HAP-1 (cell line): ENCODE results near the gene CAND1.

Experiments used
- DNase-seq, 2 experiments: peaks; one replicate each; pipeline ENCODE4 v3.0.0-alpha.2; 2016 to 2020; ENCODE audit warnings: low spot score in 2 of 2
- H3K27me3 ChIP-seq: fragments of 250-450 bp; sonication (Bioruptor Pico); 2 replicates; pipeline ENCODE4 v1.5.1; 2020; ENCODE audit warnings: low read depth, mild to moderate bottlenecking, moderate library complexity
- H3K36me3 ChIP-seq: fragments of 250-450 bp; sonication (Bioruptor Pico); replicated peaks from 2 replicates; pipeline ENCODE4 v1.5.1; 2020; ENCODE audit warnings: mild to moderate bottlenecking
- H3K4me1 ChIP-seq: fragments of 250-450 bp; sonication (Bioruptor Pico); 2 replicates; pipeline ENCODE4 v1.5.1; 2020; ENCODE audit warnings: mild to moderate bottlenecking
- H3K4me3 ChIP-seq: fragments of 250-450 bp; sonication (Bioruptor Pico); 2 replicates; pipeline ENCODE4 v1.5.1; 2020; ENCODE audit warnings: mild to moderate bottlenecking, moderate library complexity
- H3K9me3 ChIP-seq: fragments of 250-450 bp; sonication (Bioruptor Pico); 2 replicates; pipeline ENCODE4 v1.5.1; 2020; ENCODE audit warnings: mild to moderate bottlenecking, moderate library complexity
- in situ Hi-C: fragments of 300-500 bp; cut with MboI; formaldehyde crosslinking; loops from 3 replicates; pipeline ENCODE4 v1.14.3; 2020; ENCODE audit warnings: low sequenced_read_pairs, inconsistent platforms, mixed read lengths

CAND1 gene

GRCh38 chr12:67269633-67270573, 745 bp downstream of the CAND1 start:
- peak overlapping the region; percentile 83 for H3K4me3 ChIP-seq
- in situ Hi-C loops: no loop called here

DNA sequence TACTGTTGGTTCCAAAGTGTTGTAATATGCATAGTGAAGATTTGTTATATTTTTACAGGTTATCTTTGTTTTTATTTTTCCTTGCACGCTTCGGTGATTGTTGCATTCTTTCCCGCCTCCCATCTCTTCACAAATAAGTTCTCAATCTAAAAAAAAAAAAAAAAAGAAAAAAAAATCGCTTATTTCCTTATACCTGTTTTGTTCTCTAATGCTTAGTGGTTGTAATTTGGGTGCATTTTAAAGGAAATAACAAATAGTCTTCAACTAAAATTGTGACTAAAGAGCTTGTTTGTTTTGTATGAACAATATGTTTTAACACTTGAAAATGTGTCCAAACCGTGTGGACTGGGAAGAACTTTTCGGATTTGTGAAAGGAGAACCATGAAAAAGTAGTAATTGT, 1.5 kb downstream of the CAND1 start:
- Histone ChIP-seq H3K4me1 (peaks cover 15% of the 10 kb centered on the region), H3K4me3 (peak overlapping the region; percentile 83), H3K36me3 (peaks cover 9% of the 10 kb centered on the region; the same call in 1 of the 2 replicates), H3K27me3 (no peaks in the 10 kb centered on the region), H3K9me3 (no peaks in the 10 kb centered on the region)
- in situ Hi-C loops: no loop called here
- DNase-seq: no peak

More at GRCh38 chr12:67269633-67270573, 745 bp downstream of the CAND1 start:
- Histone ChIP-seq H3K27me3 (no peaks in the 10 kb centered on the region), H3K36me3 (peaks cover 9% of the 10 kb centered on the region; the same call in 1 of the 2 replicates), H3K4me1 (peaks cover 15% of the 10 kb centered on the region), H3K9me3 (no peaks in the 10 kb centered on the region)
- peak; percentile 42 to 60 for DNase-seq

GRCh38 chr12:67271976-67272375, 2.8 kb downstream of the CAND1 start:
- no peaks in the 10 kb centered on the region for H3K27me3 ChIP-seq
- H3K9me3 ChIP-seq: no peaks in the 10 kb centered on the region
- no peak overlapping the region; the same call in 1 of the 2 replicates for H3K4me3 ChIP-seq
- no peak for DNase-seq
- in situ Hi-C loops: no loop called here
- peaks cover 10% of the 10 kb centered on the region; the same call in 1 of the 2 replicates for H3K36me3 ChIP-seq
- H3K4me1 ChIP-seq: peaks cover 20% of the 10 kb centered on the region

DNA sequence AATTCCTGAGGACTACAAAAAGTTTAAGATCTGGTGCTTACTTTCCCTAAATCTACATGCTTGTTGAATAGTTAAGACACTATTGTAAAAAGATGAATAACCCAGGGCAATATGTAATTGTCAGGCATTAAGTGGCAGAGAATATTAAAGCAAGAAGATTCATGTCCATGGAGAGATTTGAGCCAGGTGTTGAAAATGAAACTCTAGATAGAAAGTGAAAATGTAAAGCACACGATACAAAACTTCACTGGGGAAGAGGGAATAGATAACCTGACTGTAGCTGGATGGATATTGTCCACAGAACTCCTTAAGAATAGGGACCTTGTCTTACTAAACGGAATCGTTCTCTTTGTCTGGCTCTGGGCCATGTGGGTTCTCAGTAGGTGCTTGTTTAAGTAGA, 5.0 kb downstream of the CAND1 start:
- Histone ChIP-seq H3K4me1 (peaks cover 14% of the 10 kb centered on the region), H3K4me3 (no peak overlapping the region), H3K27me3 (no peaks in the 10 kb centered on the region), H3K36me3 (peaks cover 14% of the 10 kb centered on the region; the same call in 1 of the 2 replicates), H3K9me3 (no peaks in the 10 kb centered on the region)
- in situ Hi-C loops: no loop called here
- no peak for DNase-seq

DNA sequence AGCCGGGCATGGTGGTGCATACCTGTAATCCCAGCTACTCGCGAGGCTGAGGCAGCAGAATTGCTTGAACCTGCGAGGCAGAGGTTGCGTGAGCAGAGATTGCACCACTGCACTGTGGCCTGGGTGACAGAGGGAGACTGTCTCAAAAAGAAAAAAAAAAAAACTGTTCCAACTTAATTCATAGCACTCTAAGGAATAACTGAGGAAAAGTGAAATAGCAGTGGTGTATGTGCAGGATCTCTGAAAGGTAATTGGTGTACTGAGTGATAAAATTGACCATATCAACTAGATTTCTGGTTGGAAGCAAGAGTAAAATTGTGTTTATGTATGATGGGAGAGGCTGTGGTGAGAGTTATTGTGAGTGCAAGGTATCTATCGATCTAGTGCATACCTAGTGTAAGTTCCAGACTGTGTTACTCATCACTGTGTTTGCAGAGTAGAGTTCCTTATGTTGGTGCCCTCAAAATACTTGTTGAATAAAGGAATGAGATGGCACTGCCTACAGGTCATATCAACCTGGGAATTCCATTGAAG, 6.3 kb downstream of the CAND1 start:
- Histone ChIP-seq H3K4me3 (no peak overlapping the region), H3K9me3 (no peaks in the 10 kb centered on the region), H3K27me3 (no peaks in the 10 kb centered on the region), H3K4me1 (peaks cover 24% of the 10 kb centered on the region), H3K36me3 (peaks cover 10% of the 10 kb centered on the region; the same call in 1 of the 2 replicates)
- in situ Hi-C loops: no loop called here
- no peak for DNase-seq

DNA sequence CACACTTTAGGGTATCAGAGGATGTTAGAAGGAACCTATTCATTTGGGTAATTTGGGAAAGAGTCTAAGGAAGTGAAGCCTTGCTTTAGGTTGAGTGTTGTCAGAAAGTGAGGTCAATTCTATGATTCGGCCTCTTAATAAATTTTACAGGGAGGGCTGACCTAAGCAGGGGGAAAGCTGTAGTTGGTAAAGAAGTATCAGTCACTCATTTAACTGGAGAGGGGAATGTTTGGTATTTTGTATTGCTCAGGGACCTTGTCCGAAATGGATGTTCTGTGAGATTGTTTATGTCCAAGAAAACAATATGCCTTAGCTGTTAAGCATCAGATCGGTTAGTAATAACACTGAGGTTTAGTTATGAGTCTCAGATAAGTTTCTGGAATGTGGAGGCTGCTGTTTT, 7.3 kb downstream of the CAND1 start:
- Histone ChIP-seq H3K4me1 (peaks cover 24% of the 10 kb centered on the region), H3K9me3 (no peaks in the 10 kb centered on the region), H3K27me3 (no peaks in the 10 kb centered on the region), H3K36me3 (peaks cover 11% of the 10 kb centered on the region), H3K4me3 (no peak overlapping the region)
- in situ Hi-C loops: no loop called here
- DNase-seq: no peak

DNA sequence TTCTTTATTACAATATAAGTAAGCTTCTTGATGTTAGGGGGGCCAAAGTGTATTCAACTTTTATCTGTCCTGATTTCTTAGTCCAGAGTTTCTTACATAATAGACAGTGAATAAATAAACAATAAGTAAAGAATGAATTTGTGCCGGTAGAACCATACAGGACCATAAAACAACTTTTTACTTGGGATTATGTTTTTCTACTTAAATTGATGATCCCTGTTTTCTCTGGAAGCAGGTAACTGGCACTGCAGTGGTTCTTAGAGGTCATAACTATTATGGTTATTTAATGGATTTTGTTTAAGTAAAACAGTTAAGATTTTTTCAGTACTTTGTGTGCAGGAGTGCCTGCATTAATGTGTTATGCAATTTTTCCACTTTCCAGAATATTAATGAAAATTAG, 10.5 kb downstream of the CAND1 start:
- Histone ChIP-seq H3K36me3 (peaks cover 29% of the 10 kb centered on the region), H3K4me1 (peaks cover 16% of the 10 kb centered on the region), H3K27me3 (no peaks in the 10 kb centered on the region), H3K4me3 (no peak overlapping the region), H3K9me3 (no peaks in the 10 kb centered on the region)
- in situ Hi-C loops: no loop called here
- no peak for DNase-seq

- Histone ChIP-seq H3K36me3 (peaks cover 29% of the 10 kb centered on the region), H3K4me3 (no peak overlapping the region), H3K27me3 (no peaks in the 10 kb centered on the region), H3K9me3 (no peaks in the 10 kb centered on the region), H3K4me1 (peaks cover 16% of the 10 kb centered on the region)
- DNase-seq: no peak
- in situ Hi-C loops: no loop called here
Measured at GRCh38 chr12:67280088-67280487, 10.9 kb downstream of the CAND1 start.

DNA sequence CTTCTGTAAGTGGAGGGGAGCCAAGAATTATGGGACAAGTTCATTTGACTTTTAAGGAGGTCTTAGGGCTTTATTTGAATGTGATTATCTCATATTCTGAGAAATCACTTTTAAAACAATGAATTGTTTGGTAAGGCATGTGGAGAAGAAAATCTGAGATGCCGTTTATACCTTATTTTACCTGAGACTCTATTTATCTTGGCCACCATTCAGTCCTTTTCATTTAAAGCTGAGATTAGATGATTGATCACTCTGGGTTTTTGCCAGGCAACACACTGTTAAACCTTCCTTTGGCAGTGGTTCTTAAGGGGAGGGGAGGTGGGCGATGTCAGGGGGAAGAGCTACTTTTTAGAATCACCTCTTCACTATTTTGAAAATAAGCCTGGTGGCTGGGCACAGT, 11.4 kb downstream of the CAND1 start:
- peaks cover 16% of the 10 kb centered on the region for H3K4me1 ChIP-seq
- H3K36me3 ChIP-seq: peaks cover 31% of the 10 kb centered on the region
- no peak overlapping the region for H3K4me3 ChIP-seq
- no peak for DNase-seq
- H3K9me3 ChIP-seq: no peaks in the 10 kb centered on the region
- no peaks in the 10 kb centered on the region for H3K27me3 ChIP-seq
- in situ Hi-C loops: no loop called here

DNA sequence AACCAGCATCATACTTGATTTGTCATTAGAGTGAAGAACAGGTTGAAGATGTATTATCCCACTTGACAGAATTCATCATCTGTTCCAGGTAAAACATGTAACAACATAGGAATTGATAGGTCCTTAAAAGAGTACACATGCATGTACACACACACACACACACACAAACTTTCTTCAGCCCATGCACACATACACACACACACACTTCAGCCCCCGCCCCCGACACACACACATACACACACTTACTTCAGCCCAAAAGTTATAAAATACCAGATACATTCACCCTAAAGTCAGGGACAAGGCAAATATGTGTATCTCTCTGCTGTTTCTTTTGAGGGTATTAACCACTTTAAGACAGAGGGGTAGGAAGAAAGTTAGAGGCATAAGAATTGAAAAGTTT, 15.4 kb downstream of the CAND1 start:
- peaks cover 31% of the 10 kb centered on the region for H3K36me3 ChIP-seq
- peaks cover 6% of the 10 kb centered on the region for H3K4me1 ChIP-seq
- no peak overlapping the region for H3K4me3 ChIP-seq
- H3K27me3 ChIP-seq: no peaks in the 10 kb centered on the region
- no peaks in the 10 kb centered on the region for H3K9me3 ChIP-seq
- DNase-seq: no peak
- in situ Hi-C loops: no loop called here

DNA sequence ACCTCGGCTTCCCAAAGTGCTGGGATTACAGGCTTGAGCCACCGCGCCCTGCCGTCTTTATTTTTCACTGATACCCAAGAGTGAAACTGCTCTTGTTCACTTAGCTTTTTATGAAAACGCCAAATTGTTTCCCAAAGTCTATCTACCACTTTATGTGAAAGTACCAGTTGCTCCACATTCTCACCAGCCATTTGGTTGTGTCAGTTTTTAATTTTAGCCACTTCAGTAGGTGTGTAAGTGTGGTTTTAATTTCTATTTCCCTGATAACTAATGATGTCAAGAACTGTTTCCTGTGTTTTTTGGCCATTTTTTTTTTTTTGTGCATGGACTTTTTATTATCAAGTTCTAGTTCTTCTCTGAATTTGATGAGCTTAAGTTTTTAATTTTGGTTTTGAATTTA, 17.1 kb downstream of the CAND1 start:
- Histone ChIP-seq H3K27me3 (no peaks in the 10 kb centered on the region), H3K36me3 (peaks cover 40% of the 10 kb centered on the region), H3K9me3 (no peaks in the 10 kb centered on the region), H3K4me3 (no peak overlapping the region), H3K4me1 (0 out of 2 replicates have a peak, but pooled peaks cover 1% of the 10 kb centered on the region)
- no peak for DNase-seq
- in situ Hi-C loops: no loop called here

DNA sequence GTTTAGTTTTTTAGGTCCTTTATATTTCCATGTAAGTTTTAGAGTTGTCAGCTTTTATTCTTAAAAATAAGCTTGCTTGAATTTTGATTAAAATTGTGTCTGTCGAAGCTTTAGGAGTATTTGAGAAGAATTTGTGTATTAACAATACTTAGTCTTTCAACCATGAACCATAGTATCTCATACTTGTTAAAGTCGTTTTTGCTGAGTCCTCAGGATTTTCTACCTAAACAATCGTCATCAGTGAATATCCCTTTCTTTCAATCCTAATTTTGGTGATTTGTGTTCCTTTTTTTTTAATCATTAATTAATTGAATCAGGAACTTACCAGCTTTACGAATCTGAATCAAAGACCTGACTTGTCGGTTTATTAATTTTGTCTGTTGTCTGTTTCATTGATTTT, 18.2 kb downstream of the CAND1 start:
- H3K4me1 ChIP-seq: 0 out of 2 replicates have a peak, but pooled peaks cover 2% of the 10 kb centered on the region
- H3K4me3 ChIP-seq: no peak overlapping the region
- H3K36me3 ChIP-seq: peaks cover 30% of the 10 kb centered on the region
- H3K9me3 ChIP-seq: no peaks in the 10 kb centered on the region
- in situ Hi-C loops: no loop called here
- DNase-seq: no peak
- H3K27me3 ChIP-seq: no peaks in the 10 kb centered on the region

DNA sequence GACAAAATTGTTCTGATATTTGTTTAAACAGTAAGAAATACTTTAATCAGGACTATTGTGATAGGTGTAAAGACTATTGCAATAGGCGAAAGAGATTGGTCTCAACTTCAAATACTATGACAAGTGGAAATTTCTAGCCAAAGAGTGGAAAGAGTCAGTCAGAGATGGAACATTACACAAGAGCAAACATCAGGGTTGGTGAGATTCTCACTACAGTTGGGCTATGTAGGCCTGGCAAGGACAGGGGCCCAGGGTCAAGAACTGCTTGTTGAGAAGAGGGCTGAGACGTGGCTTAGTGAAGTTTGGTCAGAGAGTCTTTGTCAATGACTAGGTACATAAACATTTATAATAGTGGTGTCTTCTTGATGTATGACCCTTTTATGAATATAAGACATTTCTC, 19.4 kb downstream of the CAND1 start:
- in situ Hi-C loops: no loop called here
- Histone ChIP-seq H3K9me3 (no peaks in the 10 kb centered on the region), H3K27me3 (no peaks in the 10 kb centered on the region), H3K36me3 (peaks cover 28% of the 10 kb centered on the region), H3K4me1 (0 out of 2 replicates have a peak, but pooled peaks cover 2% of the 10 kb centered on the region), H3K4me3 (no peak overlapping the region)
- no peak for DNase-seq

DNA sequence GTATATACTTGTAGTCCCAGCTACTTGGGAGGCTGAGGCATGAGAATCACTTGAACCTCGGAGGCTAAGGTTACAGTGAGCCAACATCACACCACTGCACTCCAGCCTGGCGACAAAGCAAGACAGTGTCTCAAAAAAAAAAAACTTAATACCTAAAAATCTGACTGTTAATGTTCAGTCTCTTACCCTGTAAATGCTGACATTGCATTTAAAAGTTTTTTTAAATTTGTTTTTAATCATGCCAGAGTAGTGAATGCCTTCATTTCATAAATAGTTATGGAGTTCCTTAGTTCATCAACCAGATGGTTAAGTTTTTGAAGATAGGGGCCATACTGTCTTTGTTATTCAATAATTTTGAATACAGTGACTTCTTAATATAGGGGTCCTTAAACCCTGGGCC, 21.2 kb downstream of the CAND1 start:
- H3K36me3 ChIP-seq: peaks cover 37% of the 10 kb centered on the region
- in situ Hi-C loops: no loop called here
- 0 out of 2 replicates have a peak, but pooled peaks cover 2% of the 10 kb centered on the region for H3K4me1 ChIP-seq

More for the DNA sequence above, 21.2 kb downstream of the CAND1 start:
- Histone ChIP-seq H3K27me3 (no peaks in the 10 kb centered on the region), H3K9me3 (no peaks in the 10 kb centered on the region), H3K4me3 (no peak overlapping the region)
- DNase-seq: no peak
